ENCODE measurements around the gene RSRC1.
"Not testable (repeated sequence)": the region's sequence is repeated elsewhere in the genome, so short reads cannot be mapped to it uniquely, and the experiment has no call there.

RSRC1 gene

GRCh38 chr3:158109804-158110657 lies at the start of gene RSRC1:
TSS of gene RSRC1 (plus strand) at chr3:158110089. CDS start at chr3:158122105, 12,016 bp downstream.
- DNase-seq, result peak; percentile 88

- DNase-seq, result not testable (repeated sequence)
Observed at GRCh38 chr3:158065574-158065973, 44.3 kb upstream of the RSRC1 start.

- no peak for DNase-seq
Observed at GRCh38 chr3:158072790-158073189, 37.1 kb upstream of the RSRC1 start.

GRCh38 chr3:158074591-158074990 lies 35.3 kb upstream of the RSRC1 start:
- DNase-seq, result no peak

GRCh38 chr3:158079599-158079998 lies 30.3 kb upstream of the RSRC1 start:
- DNase-seq, result no peak

- DNase-seq, result no peak
Observed at GRCh38 chr3:158084651-158085050, 25.2 kb upstream of the RSRC1 start.

- DNase-seq, result no peak
Observed at GRCh38 chr3:158085358-158085757, 24.5 kb upstream of the RSRC1 start.

GRCh38 chr3:158085931-158086330 lies 24.0 kb upstream of the RSRC1 start:
- no peak for DNase-seq

GRCh38 chr3:158086361-158086760 lies 23.5 kb upstream of the RSRC1 start:
- DNase-seq, result no peak

GRCh38 chr3:158086776-158087175 lies 23.1 kb upstream of the RSRC1 start:
- DNase-seq, result no peak

GRCh38 chr3:158091531-158091930 lies 18.4 kb upstream of the RSRC1 start:
- DNase-seq, result no peak

GRCh38 chr3:158093526-158093925 lies 16.4 kb upstream of the RSRC1 start:
- no peak for DNase-seq

- no peak for DNase-seq
Observed at GRCh38 chr3:158094235-158095110, 15.4 kb upstream of the RSRC1 start.

- no peak for DNase-seq
Observed at GRCh38 chr3:158095111-158095813, 14.6 kb upstream of the RSRC1 start.

GRCh38 chr3:158095814-158096704 lies 13.8 kb upstream of the RSRC1 start:
- no peak for DNase-seq

- no peak for DNase-seq
Observed at GRCh38 chr3:158097081-158097592, 12.8 kb upstream of the RSRC1 start.

GRCh38 chr3:158097593-158098308 lies 12.1 kb upstream of the RSRC1 start:
- peak; percentile 63 for DNase-seq

GRCh38 chr3:158098309-158098639 lies 11.6 kb upstream of the RSRC1 start:
- DNase-seq, result no peak

GRCh38 chr3:158098834-158099424 lies 11.0 kb upstream of the RSRC1 start:
- DNase-seq, result no peak

- no peak for DNase-seq
Observed at GRCh38 chr3:158100681-158101080, 9.2 kb upstream of the RSRC1 start.
